Esophagus (tissue), 2 donors: ENCODE data around the gene CTLA4. TPM values are rescaled to one million over a fixed set of nuclear protein-coding genes. Genes with fewer than 3 reads are reported as not detected.

Experiments
- H3K27ac ChIP-seq, 2 donors: one replicate each; pipeline ENCODE4 v1.5.1; 2013; ENCODE audit warnings: low read depth in 2 of 2, mild to moderate bottlenecking in 2 of 2, inconsistent platforms in 1 of 2, low read length in 1 of 2, moderate library complexity in 1 of 2
- H3K27me3 ChIP-seq, 2 donors: one replicate each; pipeline ENCODE4 v1.6.1; 2013; ENCODE audit warnings: low read length in 2 of 2, control low read depth in 1 of 2, mild to moderate bottlenecking in 1 of 2; ENCODE audit not compliant: insufficient read depth in 2 of 2, control insufficient read depth in 1 of 2
- H3K36me3 ChIP-seq, 2 donors: one replicate each; pipeline ENCODE4 v1.6.1; 2013; ENCODE audit warnings: low read length in 1 of 2; ENCODE audit not compliant: control insufficient read depth in 2 of 2, insufficient read depth in 2 of 2
- H3K4me1 ChIP-seq, 2 donors: one replicate each; pipeline ENCODE4 v1.6.1; 2013; ENCODE audit warnings: low read length in 1 of 2; ENCODE audit not compliant: control insufficient read depth in 2 of 2, insufficient read depth in 2 of 2
- H3K4me3 ChIP-seq, 2 donors: one replicate each; pipeline ENCODE4 v1.5.1; 2013; ENCODE audit warnings: low read length in 2 of 2, mild to moderate bottlenecking in 2 of 2, low read depth in 1 of 2, moderate library complexity in 1 of 2
- H3K9me3 ChIP-seq, 2 donors: one replicate each; pipeline ENCODE4 v1.6.1; 2013; ENCODE audit warnings: mild to moderate bottlenecking in 2 of 2, low read depth in 1 of 2, low read length in 1 of 2, moderate library complexity in 1 of 2; ENCODE audit not compliant: control insufficient read depth in 2 of 2, insufficient read depth in 1 of 2
- WGBS, 2 donors: extraction: QIAGEN DNeasy Blood & Tissue Kit; methylation state at CpG; one replicate each; pipeline ENCODE4 v1.1.7; 2013; 5-methylcytosine and 5-hydroxymethylcytosine counted together
- polyA plus RNA-seq, 2 donors: library from polyadenylated mRNA; stranded (reverse); fragments of 200-250 nt; gene quantifications; one replicate each; pipeline ENCODE4 v1.2.3, GENCODE V29; 2013
- donor health status: healthy with polysubstance abuse.
- donor health status: Bipolar disorder and iron deficiency.

The CTLA4 gene
- polyA plus RNA-seq, 2 donors: 0.24 to 0.32 TPM

DNA sequence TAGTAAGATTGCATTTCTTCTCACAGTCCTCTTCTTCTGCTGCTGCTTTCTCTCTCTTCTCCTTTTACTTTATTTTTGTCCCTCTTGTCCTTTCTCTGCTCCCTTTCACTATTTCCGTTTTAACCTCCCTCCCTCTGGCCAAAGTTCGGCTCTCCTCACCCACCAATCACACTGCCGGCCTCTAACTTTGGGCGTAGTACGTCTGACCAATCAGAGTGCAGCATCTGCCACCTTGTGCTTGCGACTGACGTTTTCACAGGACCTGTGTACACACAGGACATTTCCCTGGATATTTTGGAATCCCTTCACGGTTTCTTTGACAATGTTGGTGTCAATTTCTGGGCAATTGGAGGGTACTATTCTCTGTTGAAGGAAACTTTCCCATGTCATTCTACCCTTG is 46.4 kb downstream of the CTLA4 start:
- no peaks in the 10 kb centered on the region for H3K27me3 ChIP-seq
- WGBS, 2 donors: 81 to 82% methylated on average over 8 of the region's 8 CpGs
- no peaks in the 10 kb centered on the region for H3K36me3 ChIP-seq
- no peaks in the 10 kb centered on the region for H3K9me3 ChIP-seq
- H3K4me3 ChIP-seq: no peak overlapping the region
- no peak overlapping the region for H3K27ac ChIP-seq
- no peaks in the 10 kb centered on the region for H3K4me1 ChIP-seq

DNA sequence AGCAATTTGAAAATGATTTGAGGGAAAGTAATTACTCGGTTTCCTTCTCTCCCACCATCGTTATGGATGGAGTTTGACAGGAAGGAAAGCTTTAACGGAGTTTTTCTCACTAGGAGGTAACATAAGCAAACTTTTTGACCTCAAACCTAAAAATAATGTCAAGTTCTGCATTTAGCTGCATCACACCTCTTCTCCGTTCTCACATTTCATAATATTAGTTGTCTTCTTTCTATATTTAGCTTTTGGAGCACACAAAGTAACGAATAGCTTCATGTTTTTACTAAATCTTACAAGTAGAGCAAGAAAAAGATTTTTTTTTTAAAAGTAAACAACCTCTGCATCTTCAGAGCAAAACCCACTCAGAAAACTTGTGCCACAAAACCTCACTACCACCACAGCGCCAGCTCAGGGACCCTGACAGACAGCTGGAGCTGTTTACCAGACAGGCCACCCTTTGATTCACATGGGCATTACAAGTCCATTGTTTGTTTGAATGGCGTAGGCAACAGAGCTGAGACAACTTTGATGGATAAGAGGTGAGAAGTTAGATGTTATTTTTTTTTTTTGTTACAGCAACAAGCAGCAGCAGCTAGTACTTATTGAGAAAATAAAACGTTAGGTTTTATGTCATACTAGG is 47.1 kb downstream of the CTLA4 start:
- Histone ChIP-seq H3K36me3 (no peaks in the 10 kb centered on the region), H3K4me1 (no peaks in the 10 kb centered on the region), H3K27ac (no peak overlapping the region), H3K4me3 (no peak overlapping the region), H3K27me3 (no peaks in the 10 kb centered on the region), H3K9me3 (no peaks in the 10 kb centered on the region)
- WGBS, 2 donors: 53 to 57% methylated on average over 8 of the region's 8 CpGs

DNA sequence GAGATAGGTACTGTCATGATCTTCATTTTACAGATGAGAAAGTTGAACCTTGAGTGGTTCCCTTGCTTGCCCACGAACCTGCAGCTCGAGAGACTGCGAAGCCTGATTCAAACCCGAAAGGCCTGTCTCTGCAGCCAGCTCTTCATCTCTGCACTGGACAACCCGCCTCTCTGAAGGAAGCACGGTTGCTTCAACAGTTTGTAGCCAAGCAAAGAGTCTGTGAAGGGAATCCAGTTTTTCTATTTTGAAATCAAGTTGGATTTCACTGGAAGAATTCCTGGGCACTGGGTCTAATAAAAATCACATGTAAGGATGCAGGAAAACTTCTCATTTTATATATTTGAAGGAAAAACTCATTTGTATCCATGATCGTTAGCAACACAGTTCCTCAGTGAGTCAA is 47.7 kb downstream of the CTLA4 start:
- Histone ChIP-seq H3K4me3 (no peak overlapping the region), H3K27me3 (no peaks in the 10 kb centered on the region)
- 74 to 76% methylated on average over 7 of the region's 7 CpGs for WGBS, 2 donors

DNA sequence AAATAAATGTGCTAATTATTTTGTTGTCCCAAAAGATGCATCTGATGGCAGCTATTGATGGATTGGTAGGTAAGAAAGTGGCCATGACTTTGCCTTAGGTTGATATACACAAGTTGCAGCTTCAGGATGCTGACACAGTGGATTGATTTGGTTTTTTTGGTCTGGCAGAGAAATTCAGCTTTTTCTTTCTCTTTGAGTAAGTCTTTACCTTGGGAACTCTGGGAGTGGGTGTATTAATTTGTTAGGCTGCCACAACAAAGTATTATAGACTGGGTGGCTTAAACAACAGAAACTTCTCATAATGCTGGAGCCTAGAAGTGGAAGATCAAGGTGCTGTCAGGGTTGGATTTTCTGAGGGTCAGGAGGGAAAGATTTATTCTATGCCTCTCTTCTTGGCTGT is 49.2 kb downstream of the CTLA4 start:
- Histone ChIP-seq H3K4me1 (no peaks in the 10 kb centered on the region), H3K27me3 (no peaks in the 10 kb centered on the region)

More for the DNA sequence above, 47.7 kb downstream of the CTLA4 start:
- Histone ChIP-seq H3K36me3 (no peaks in the 10 kb centered on the region), H3K9me3 (no peaks in the 10 kb centered on the region), H3K4me1 (no peaks in the 10 kb centered on the region), H3K27ac (no peak overlapping the region)

DNA sequence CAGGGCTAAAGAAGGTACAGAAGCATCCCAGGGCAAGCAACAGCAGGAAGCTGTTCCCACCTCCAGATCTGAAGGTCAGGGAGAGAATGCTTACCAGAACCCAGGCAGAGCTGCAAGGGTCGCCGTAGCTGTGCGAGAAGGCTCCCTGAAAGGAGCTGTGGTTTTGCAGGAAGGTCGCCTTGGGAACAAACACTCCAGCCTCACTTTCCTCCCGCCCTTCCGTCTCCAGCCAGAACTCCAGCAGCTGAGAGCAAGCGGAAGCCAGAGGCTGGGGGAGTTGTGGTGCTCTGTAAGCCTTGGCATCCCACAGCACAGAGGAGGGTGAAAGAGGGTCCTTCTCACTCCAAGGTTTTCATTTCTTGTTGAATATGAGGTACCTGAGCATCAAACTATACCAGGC is 50.7 kb downstream of the CTLA4 start:
- Histone ChIP-seq H3K4me1 (no peaks in the 10 kb centered on the region), H3K4me3 (no peak overlapping the region), H3K27me3 (no peaks in the 10 kb centered on the region), H3K36me3 (no peaks in the 10 kb centered on the region), H3K27ac (no peak overlapping the region), H3K9me3 (no peaks in the 10 kb centered on the region)
- WGBS, 2 donors: 73 to 76% methylated on average over 7 of the region's 7 CpGs

More for the DNA sequence above, 49.2 kb downstream of the CTLA4 start:
- no peak overlapping the region for H3K27ac ChIP-seq
- H3K9me3 ChIP-seq: no peaks in the 10 kb centered on the region
- no peak overlapping the region for H3K4me3 ChIP-seq
- no peaks in the 10 kb centered on the region for H3K36me3 ChIP-seq

DNA sequence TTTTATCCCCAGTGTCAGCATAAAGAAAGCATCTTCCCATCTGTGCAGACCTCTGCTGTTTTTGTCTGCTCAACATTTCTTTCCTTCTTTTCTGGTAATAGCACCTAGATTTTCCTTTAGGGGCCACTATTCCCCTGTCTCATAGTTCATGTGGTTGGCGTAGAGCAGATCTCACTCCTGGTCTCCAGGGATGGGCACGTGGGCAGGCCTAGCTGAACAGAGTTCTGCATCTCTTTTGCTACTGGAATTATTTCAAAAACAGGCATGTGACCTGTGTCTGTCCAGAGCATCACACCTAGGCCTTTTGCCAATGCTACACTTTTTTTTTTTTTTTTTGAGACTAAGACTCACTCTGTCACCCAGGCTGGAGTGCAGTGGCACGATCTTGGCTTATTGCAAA is 51.3 kb downstream of the CTLA4 start:
- H3K9me3 ChIP-seq: no peaks in the 10 kb centered on the region
- H3K4me3 ChIP-seq: no peak overlapping the region
- H3K27ac ChIP-seq: no peak overlapping the region
- no peaks in the 10 kb centered on the region for H3K36me3 ChIP-seq
- WGBS, 2 donors: 83 to 88% methylated on average over 3 of the region's 3 CpGs
- no peaks in the 10 kb centered on the region for H3K27me3 ChIP-seq
- no peaks in the 10 kb centered on the region for H3K4me1 ChIP-seq

Other genes starting within 250 kb of the CTLA4 start
- gene CD28, start 161.1 kb upstream of the CTLA4 start, polyA plus RNA-seq: under 1 TPM; 0.09 to 0.10 TPM
- under 1 TPM; 0.04 to 0.12 TPM for gene ICOS, start 69.0 kb downstream of the CTLA4 start, polyA plus RNA-seq